Transverse colon (tissue), 4 donors: ENCODE measurements around the gene PNISR. TPM values are rescaled to one million over a fixed set of nuclear protein-coding genes. Genes with fewer than 3 reads are reported as not detected.

Experiments
- DNase-seq: peaks from one replicate; pipeline ENCODE4 v3.0.0-alpha.2; 2019
- H3K27ac ChIP-seq, 4 donors: fragments of 200-600 bp; sonication (generic); 2 replicates each; pipeline ENCODE4 v1.5.1; 2016 to 2018; ENCODE audit warnings: inconsistent platforms in 4 of 4
- H3K27me3 ChIP-seq: fragments of 200-600 bp; sonication (generic); 2 replicates; pipeline ENCODE4 v1.5.1; 2017; ENCODE audit warnings: inconsistent platforms
- H3K36me3 ChIP-seq, 4 donors: fragments of 200-600 bp; sonication (generic); 2 replicates each; pipeline ENCODE4 v1.5.1; 2017 to 2019; ENCODE audit warnings: inconsistent platforms in 4 of 4
- H3K4me1 ChIP-seq, 4 donors: fragments of 200-600 bp; sonication (generic); 2 replicates each; pipeline ENCODE4 v1.5.1; 2017 to 2020; ENCODE audit warnings: inconsistent platforms in 4 of 4
- H3K4me3 ChIP-seq, 4 donors: fragments of 200-600 bp; sonication (generic); 1 replicate in 1 of 4; 2 replicates in 3 of 4; pipeline versions ENCODE4 v1.5.1 to v1.6.1; 2017 to 2019; ENCODE audit warnings: inconsistent platforms in 4 of 4
- H3K9me3 ChIP-seq, 2 donors: fragments of 200-600 bp; sonication (generic); 2 replicates each; pipeline ENCODE4 v1.5.1; 2017 to 2019; ENCODE audit warnings: inconsistent platforms in 2 of 2
- EP300 ChIP-seq: sonication (generic); formaldehyde crosslinking; IDR thresholded peaks from one replicate; pipeline ENCODE4 v1.6.1; 2017; ENCODE audit warnings: antibody characterized with exemption, low read depth
- POLR2A ChIP-seq: fragments of 450-650 bp; IDR thresholded peaks from one replicate; pipeline ENCODE4 v1.6.1; 2016; ENCODE audit warnings: antibody characterized with exemption, mild to moderate bottlenecking, moderate library complexity
- POLR2AphosphoS5 ChIP-seq, 3 donors: sonication (generic); formaldehyde crosslinking; IDR thresholded peaks; one replicate each; pipeline ENCODE4 v1.6.1; 2016; ENCODE audit warnings: antibody characterized with exemption in 3 of 3
- WGBS, 2 donors: methylation state at CpG; one replicate each; pipeline ENCODE4 v1.1.5; 2018; ENCODE audit warnings: low coverage in 1 of 2; 5-methylcytosine and 5-hydroxymethylcytosine counted together
- in situ Hi-C, 4 donors: fragments of 200-750 bp; cut with MboI; loops; one replicate each; pipeline versions ENCODE4 v1.15.0 to v1.15.1; 2017; ENCODE audit warnings: low sequenced_read_pairs in 3 of 4, low pct_ligation_motif_present in 1 of 4, low pct_unique_long_range_greater_than_20kb in 1 of 4
- intact Hi-C: fragments of 100-400 bp; cut with DNase I; formaldehyde crosslinking; loops from one replicate; pipeline ENCODE4 v1.15.1; 2023; ENCODE audit warnings: low total_unique reads
- total RNA-seq, 4 donors: library from RNA; depleted of rRNA; stranded (reverse); fragments of >200 nt; gene quantifications; one replicate each; pipeline ENCODE4 v1.1.0, GENCODE V29; 2016
- TF ChIP-seq, protein P1 (sequence below), 5 experiments: fragments of 200-600 bp in 3 of 5; fragments of 450-650 bp in 2 of 5; sonication (generic) in 3 of 5; IDR thresholded peaks; 1 replicate in 2 of 5; 2 replicates in 3 of 5; pipeline ENCODE4 v1.5.1; 2016 to 2017; ENCODE audit warnings: antibody characterized with exemption in 5 of 5, inconsistent platforms in 3 of 5, mild to moderate bottlenecking in 2 of 5, moderate library complexity in 1 of 5

Gene PNISR
- total RNA-seq, 4 donors from 2014 or later: 118 to 374 (median 219) TPM

DNA sequence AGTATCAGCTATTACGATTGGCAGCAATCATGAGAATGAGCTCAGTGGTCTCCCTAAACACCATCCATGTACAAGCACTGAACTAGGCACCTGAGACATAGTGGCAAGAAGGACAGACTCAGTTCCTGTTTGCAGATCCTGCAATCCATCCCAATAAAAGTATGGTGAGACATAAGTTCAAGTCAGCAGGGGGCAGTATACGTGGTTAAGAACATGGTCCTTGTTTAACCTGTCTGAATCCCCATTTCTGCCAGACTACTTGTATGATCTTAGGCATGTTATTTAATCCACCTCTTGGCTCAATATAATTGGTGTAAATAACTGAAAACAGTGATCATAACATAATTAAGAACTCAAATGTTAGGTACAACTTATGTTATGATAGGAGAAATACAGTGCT lies 33.2 kb upstream of the PNISR start:
- peaks cover 0 to 5% (median 0%) of the 10 kb centered on the region in 4 donors for H3K36me3 ChIP-seq
- no peaks in the 10 kb centered on the region for H3K4me1 ChIP-seq
- WGBS, 2 donors: 75 to 87% methylated on average over 1 to 2 of the region's 2 CpGs
- in situ Hi-C loops: no loop called here
- H3K9me3 ChIP-seq: no peaks in the 10 kb centered on the region
- no peaks in the 10 kb centered on the region for H3K27me3 ChIP-seq
- DNase-seq: no peak
- no peak overlapping the region for H3K27ac ChIP-seq
- intact Hi-C loops: no loop called here
- no peak overlapping the region for H3K4me3 ChIP-seq
- TF ChIP-seq POLR2A (no peak), EP300 (no peak)
- TF ChIP-seq, protein P1, sequence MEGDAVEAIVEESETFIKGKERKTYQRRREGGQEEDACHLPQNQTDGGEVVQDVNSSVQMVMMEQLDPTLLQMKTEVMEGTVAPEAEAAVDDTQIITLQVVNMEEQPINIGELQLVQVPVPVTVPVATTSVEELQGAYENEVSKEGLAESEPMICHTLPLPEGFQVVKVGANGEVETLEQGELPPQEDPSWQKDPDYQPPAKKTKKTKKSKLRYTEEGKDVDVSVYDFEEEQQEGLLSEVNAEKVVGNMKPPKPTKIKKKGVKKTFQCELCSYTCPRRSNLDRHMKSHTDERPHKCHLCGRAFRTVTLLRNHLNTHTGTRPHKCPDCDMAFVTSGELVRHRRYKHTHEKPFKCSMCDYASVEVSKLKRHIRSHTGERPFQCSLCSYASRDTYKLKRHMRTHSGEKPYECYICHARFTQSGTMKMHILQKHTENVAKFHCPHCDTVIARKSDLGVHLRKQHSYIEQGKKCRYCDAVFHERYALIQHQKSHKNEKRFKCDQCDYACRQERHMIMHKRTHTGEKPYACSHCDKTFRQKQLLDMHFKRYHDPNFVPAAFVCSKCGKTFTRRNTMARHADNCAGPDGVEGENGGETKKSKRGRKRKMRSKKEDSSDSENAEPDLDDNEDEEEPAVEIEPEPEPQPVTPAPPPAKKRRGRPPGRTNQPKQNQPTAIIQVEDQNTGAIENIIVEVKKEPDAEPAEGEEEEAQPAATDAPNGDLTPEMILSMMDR (IDR thresholded peaks at IDR 0.05): peak in 1 of 5 experiments; percentile 17

DNA sequence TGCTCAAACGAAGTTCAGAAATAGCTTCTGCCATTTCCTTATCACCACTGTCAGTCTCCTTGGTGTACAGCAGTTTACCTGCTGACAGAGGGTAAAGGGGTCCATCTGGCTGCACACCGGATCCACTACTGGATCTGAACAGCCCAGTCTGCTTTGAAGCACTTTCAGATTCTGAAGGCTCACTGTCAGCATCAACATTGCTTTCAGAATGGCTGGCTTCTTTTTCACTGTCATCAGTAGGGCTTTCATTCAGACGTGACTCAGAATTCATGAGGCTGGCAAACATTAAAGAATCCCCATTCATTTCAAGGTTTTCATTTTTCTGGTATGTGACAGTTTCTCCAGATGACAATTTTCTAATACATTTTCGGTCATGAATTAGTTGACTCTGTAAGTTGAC lies 21.0 kb upstream of the PNISR start:
- no peak for DNase-seq
- in situ Hi-C loops (no loop called here), intact Hi-C loops (no loop called here)
- H3K4me1 ChIP-seq: no peaks in the 10 kb centered on the region
- H3K4me3 ChIP-seq: no peak overlapping the region
- WGBS, 2 donors: 75 to 81% methylated on average over 3 to 4 of the region's 4 CpGs
- no peaks in the 10 kb centered on the region for H3K27me3 ChIP-seq
- no peak overlapping the region for H3K27ac ChIP-seq
- no peak for TF ChIP-seq POLR2A
- no peak for TF ChIP-seq EP300
- no peak for TF ChIP-seq POLR2AphosphoS5 (IDR thresholded peaks at IDR 0.05)
- TF ChIP-seq, protein P1 (IDR thresholded peaks at IDR 0.05): no peak
- H3K9me3 ChIP-seq: no peaks in the 10 kb centered on the region
- peaks cover 0 to 2% (median 0%) of the 10 kb centered on the region in 4 donors for H3K36me3 ChIP-seq

DNA sequence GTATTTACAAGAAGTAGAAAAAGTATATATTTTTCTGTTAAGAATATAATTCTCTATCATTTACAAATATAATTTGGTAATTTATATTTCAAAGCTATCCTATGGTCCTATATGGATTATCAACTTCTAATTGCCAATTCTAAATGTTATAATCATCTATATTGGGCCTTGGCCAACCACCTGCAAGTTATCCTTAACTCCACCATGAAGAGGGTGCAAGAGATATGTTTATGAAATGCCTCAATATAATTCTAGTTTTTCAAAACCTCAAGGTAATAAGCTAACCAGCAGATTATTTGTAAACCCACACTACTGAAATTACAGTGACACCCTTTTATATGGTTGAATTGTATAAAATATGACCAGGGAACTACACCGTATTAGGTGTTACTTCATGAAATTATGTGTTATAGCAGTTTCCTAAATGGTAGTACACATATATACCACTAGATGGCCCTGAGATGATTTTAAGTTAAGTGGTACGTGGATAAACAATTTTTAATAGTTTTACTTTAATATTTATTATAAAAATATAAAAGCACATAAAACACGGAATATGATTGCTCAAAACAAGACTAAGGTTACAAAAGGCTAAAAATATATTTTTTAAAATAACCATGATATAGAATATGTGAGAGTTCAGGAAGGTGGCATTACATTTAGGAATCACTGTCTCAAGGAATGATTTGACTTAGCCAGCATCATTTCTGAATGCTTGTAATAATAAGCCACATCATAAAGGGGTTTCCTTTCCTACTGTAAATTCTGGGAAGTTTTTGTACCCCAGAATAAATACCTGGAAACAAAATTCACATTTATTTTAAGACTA lies 9.8 kb upstream of the PNISR start:
- TF ChIP-seq POLR2A: no peak
- TF ChIP-seq, protein P1 (IDR thresholded peaks at IDR 0.05): peak; percentile 57 to 87 (median 72)
- in situ Hi-C loops (no loop called here), intact Hi-C loops (no loop called here)
- H3K27me3 ChIP-seq: no peaks in the 10 kb centered on the region
- H3K4me3 ChIP-seq: no peak overlapping the region
- no peak for DNase-seq
- no peak overlapping the region for H3K27ac ChIP-seq
- WGBS, 2 donors: 3 to 4% methylated on average over 3 of the region's 3 CpGs
- peaks cover 0 to 6% (median 2%) of the 10 kb centered on the region in 4 donors for H3K4me1 ChIP-seq
- peaks cover 0 to 6% (median 0%) of the 10 kb centered on the region in 4 donors for H3K36me3 ChIP-seq
- no peaks in the 10 kb centered on the region for H3K9me3 ChIP-seq

DNA sequence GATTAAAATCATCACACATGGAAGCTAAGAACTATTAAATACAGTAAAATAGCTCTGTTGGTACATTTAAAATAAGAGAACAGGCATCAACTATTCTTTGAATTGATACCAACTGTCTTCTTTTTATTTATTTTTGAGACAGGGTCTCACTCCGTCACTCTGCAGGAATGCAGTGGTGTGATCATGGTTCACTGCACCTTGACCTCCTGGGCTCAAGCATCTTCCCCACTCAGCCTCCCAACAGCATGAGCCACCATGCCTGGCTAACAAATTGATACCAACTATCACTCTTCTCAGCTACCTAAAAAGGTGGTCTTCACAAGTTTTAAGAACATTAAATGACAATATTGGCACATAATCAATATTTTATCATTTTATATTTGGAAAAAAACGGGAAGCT lies 7.8 kb upstream of the PNISR start:
- H3K4me3 ChIP-seq: no peak overlapping the region
- no peaks in the 10 kb centered on the region for H3K9me3 ChIP-seq
- no peak overlapping the region for H3K27ac ChIP-seq
- peaks cover 0 to 7% (median 2%) of the 10 kb centered on the region in 4 donors for H3K4me1 ChIP-seq
- TF ChIP-seq, protein P1 (IDR thresholded peaks at IDR 0.05): no peak
- TF ChIP-seq EP300 (no peak), POLR2A (no peak), POLR2AphosphoS5 (IDR thresholded peaks at IDR 0.05) (no peak)
- WGBS, 2 donors: 69 to 92% methylated on average over 2 of the region's 2 CpGs
- intact Hi-C loops: no loop called here
- peaks cover 0 to 6% (median 0%) of the 10 kb centered on the region in 4 donors for H3K36me3 ChIP-seq
- in situ Hi-C loops: no loop called here
- no peaks in the 10 kb centered on the region for H3K27me3 ChIP-seq
- no peak for DNase-seq
